ENCODE data around the gene BCL7C. TPM values are rescaled to one million over a fixed set of nuclear protein-coding genes. Genes with fewer than 3 reads are reported as not detected.

Gene BCL7C
- total RNA-seq, 1 donor from 2014 or later, result 46.3 TPM

DNA sequence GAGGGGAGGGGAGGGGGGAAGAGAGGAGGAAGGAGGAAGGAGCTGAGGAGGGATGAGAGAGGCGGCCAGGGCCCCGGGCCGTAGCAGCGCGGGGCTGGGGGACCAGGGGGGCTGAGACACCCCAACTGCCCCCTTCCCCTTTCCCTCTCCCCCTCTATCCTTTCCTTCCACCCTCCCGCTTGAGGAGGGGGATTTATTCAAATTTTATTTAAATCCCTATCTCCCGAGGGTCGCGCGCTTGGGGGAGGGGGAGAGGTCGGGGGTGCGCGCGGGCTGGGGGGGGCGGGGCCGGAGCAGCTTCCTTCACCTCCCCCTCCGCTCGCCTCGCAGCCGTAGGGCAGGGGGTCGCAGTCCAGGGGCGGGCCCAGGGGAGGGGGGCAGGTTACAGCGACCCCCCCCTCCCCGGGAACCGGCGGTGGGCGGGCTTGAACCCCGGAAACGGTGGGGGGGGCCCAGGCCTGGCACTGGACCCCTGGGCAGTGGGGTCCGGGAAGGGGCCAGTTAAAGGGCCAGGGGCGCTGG is 29.7 kb upstream of the BCL7C start, which contains the start of gene FBXL19:
Gene FBXL19 (plus strand): TSS at position 19 of the 522 bp plus-strand sequence. CDS start 2,183 bp downstream, outside the sequence.
- TF ChIP-seq, protein P1, sequence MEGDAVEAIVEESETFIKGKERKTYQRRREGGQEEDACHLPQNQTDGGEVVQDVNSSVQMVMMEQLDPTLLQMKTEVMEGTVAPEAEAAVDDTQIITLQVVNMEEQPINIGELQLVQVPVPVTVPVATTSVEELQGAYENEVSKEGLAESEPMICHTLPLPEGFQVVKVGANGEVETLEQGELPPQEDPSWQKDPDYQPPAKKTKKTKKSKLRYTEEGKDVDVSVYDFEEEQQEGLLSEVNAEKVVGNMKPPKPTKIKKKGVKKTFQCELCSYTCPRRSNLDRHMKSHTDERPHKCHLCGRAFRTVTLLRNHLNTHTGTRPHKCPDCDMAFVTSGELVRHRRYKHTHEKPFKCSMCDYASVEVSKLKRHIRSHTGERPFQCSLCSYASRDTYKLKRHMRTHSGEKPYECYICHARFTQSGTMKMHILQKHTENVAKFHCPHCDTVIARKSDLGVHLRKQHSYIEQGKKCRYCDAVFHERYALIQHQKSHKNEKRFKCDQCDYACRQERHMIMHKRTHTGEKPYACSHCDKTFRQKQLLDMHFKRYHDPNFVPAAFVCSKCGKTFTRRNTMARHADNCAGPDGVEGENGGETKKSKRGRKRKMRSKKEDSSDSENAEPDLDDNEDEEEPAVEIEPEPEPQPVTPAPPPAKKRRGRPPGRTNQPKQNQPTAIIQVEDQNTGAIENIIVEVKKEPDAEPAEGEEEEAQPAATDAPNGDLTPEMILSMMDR (IDR thresholded peaks at IDR 0.05; ENCODE audit: insufficient read depth, low read length, poor library complexity, severe bottlenecking), result no peak
- peak within 1 kb of the TSS; percentile 58 for H3K4me3 ChIP-seq (ENCODE audit: low read depth, low read length)
- no peaks in the 10 kb centered on the region for H3K27me3 ChIP-seq (ENCODE audit: control insufficient read depth, insufficient read depth, low read length)
- H3K36me3 ChIP-seq (ENCODE audit: control insufficient read depth, insufficient read depth, low read length), result no peaks in the 10 kb centered on the region
- DNase-seq (ENCODE audit: low read depth), result no peak

DNA sequence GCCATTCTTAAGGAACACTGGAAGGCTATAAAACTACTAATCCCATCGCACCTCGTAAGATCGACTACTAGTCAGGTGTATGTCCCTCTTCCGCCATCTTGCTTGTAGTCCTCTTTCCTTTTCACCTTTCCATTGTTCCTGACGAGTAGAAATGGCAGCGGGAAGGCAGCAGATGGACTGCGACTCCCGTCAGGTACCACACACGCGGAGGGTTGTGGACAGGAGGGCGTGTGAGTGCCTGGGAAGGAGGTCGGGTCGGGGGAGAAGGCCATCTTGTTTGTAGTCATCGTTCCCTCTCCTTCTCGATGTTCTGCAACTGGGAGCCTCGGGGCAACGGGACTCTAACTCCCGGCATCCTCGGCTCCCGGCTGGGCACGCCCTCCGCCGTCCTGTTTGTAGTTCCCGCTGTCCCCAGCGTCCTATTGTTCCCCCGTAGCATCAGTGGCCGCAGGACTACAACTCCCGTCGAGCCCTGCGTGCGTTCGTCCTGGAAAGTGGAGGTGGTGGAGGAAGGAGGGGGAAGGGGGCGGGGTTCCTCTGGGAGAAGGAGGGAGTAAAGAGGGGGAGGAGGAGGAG is 29.2 kb upstream of the BCL7C start:
- Histone ChIP-seq H3K36me3 (ENCODE audit: control insufficient read depth, insufficient read depth, low read length) (no peaks in the 10 kb centered on the region), H3K27me3 (ENCODE audit: control insufficient read depth, insufficient read depth, low read length) (no peaks in the 10 kb centered on the region), H3K4me3 (ENCODE audit: low read depth, low read length) (peak overlapping the region; percentile 58)
- DNase-seq (ENCODE audit: low read depth), result peak; percentile 96
- TF ChIP-seq, protein P1 (IDR thresholded peaks at IDR 0.05; ENCODE audit: insufficient read depth, low read length, poor library complexity, severe bottlenecking), result no peak

DNA sequence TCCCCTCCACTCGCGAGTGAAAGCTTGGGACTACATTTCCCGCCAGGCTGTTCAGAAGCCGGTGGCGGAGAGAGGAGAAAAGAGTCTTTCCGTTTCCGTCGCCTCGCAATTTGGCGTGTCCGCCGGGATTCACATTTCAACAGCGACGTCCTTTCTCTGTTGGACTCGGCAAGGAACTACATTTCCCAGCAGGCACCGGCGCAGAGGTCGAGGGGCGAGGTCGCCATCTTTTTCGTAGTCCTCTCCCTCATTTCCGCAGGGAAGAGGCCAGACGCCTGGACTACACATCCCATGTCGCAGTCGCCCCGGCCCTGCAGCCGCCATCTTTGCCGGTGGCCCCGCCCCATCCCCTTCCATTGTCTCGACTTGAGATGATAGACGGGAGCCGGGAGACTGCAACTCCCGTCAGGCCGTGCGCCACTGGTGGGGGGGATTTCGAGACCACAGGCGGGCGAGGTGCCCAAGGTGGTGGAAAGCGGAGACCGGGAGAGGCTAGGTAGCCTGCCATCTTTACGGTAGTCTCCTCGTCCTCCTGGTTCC is 28.6 kb upstream of the BCL7C start:
- TF ChIP-seq, protein P1 (IDR thresholded peaks at IDR 0.05; ENCODE audit: insufficient read depth, low read length, poor library complexity, severe bottlenecking), result no peak
- Histone ChIP-seq H3K27me3 (ENCODE audit: control insufficient read depth, insufficient read depth, low read length) (no peaks in the 10 kb centered on the region), H3K4me3 (ENCODE audit: low read depth, low read length) (peak overlapping the region; percentile 58), H3K36me3 (ENCODE audit: control insufficient read depth, insufficient read depth, low read length) (no peaks in the 10 kb centered on the region)
- peak; percentile 97 for DNase-seq (ENCODE audit: low read depth)

DNA sequence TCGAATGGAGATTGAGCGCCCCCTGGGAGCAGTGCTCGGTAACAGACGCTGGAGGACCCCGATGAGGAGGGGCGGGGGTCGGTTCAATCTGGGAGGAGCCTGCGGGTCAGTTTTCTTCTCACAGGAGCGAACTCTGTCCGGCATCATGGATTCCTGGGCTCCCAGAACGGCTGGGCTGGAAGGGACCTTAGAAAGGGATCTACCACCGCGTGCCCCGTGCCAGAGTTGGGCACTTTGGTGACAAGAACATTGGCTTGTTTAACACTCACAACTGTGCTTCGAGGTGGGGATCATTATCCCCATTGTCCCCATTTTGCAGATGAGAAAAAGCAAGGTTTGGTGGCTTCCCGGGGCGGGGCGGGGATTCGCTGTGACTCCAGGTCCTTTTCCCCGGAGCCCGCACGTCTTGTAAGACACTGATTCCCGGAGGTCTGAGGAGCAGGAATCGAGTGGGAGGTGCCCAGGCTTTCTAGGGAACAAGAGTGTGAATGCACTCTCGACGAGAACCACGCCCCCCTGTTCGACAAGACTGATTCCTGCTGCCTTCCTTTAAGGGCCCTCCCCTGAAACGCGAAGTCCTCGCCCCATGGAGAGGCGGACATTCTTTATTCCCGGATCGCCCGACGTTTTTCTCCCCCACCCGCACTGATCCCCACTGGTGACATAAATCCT is 28.0 kb upstream of the BCL7C start:
- H3K4me3 ChIP-seq (ENCODE audit: low read depth, low read length), result peak overlapping the region; percentile 48
- H3K27me3 ChIP-seq (ENCODE audit: control insufficient read depth, insufficient read depth, low read length), result no peaks in the 10 kb centered on the region
- TF ChIP-seq, protein P1 (IDR thresholded peaks at IDR 0.05; ENCODE audit: insufficient read depth, low read length, poor library complexity, severe bottlenecking), result peak; percentile 91
- H3K36me3 ChIP-seq (ENCODE audit: control insufficient read depth, insufficient read depth, low read length), result no peaks in the 10 kb centered on the region
- peak; percentile 67 for DNase-seq (ENCODE audit: low read depth)

DNA sequence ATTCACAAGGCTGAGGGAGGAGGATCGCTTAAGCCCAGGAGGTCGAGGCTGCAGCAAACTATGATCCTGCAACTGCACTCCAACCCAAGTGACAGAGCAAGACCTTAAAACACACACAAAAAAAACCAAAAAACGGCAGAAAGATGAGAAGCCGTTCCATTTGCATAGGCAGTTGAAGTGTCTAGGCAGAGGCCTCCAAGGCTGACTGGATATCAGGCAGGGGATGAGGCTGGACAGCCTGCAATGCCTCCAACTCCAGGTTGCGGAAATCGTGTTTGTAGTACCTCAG is 27.5 kb upstream of the BCL7C start:
- TF ChIP-seq, protein P1 (IDR thresholded peaks at IDR 0.05; ENCODE audit: insufficient read depth, low read length, poor library complexity, severe bottlenecking), result no peak
- no peak overlapping the region for H3K4me3 ChIP-seq (ENCODE audit: low read depth, low read length)
- no peaks in the 10 kb centered on the region for H3K27me3 ChIP-seq (ENCODE audit: control insufficient read depth, insufficient read depth, low read length)
- no peak for DNase-seq (ENCODE audit: low read depth)
- H3K36me3 ChIP-seq (ENCODE audit: control insufficient read depth, insufficient read depth, low read length), result no peaks in the 10 kb centered on the region

Measured in kidney epithelial cell (primary cell).